NCI-H82 treated with DMSO at 0.1 percent for 48 hours (cell line): ENCODE measurements around the gene GPC6.
"Not testable (repeated sequence)": the region's sequence is repeated elsewhere in the genome, so short reads cannot be mapped to it uniquely, and the experiment has no call there.

Source experiments
- DNase-seq: peaks from one replicate; lab custom pipeline; 2025; ENCODE audit not compliant: unreplicated experiment; lab: John Stamatoyannopoulos, UW

Gene GPC6

DNA sequence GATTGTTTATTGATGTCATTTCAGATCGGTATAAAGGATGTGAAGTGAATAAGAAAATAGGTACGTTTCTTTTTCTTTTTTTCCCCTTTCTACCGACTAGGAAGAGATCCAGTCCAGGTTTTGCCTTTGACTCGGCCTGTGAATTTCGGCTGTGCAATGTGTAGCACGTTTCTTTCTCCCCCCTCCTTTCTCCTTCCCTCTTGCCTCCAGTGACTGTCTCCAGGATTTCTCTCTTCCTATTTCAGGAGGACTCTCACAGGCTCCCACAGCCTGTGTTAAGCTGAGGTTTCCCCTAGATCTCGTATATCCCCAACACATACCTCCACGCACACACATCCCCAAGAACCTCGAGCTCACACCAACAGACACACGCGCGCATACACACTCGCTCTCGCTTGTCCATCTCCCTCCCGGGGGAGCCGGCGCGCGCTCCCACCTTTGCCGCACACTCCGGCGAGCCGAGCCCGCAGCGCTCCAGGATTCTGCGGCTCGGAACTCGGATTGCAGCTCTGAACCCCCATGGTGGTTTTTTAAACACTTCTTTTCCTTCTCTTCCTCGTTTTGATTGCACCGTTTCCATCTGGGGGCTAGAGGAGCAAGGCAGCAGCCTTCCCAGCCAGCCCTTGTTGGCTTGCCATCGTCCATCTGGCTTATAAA is at the start of gene GPC6:
GPC6 (plus strand) TSS at position 185 of the 657 bp plus-strand sequence.
- peak; percentile 99 for DNase-seq

GRCh38 chr13:93180356-93180969 is 46.1 kb upstream of the GPC6 start:
- peak; percentile 31 for DNase-seq

DNA sequence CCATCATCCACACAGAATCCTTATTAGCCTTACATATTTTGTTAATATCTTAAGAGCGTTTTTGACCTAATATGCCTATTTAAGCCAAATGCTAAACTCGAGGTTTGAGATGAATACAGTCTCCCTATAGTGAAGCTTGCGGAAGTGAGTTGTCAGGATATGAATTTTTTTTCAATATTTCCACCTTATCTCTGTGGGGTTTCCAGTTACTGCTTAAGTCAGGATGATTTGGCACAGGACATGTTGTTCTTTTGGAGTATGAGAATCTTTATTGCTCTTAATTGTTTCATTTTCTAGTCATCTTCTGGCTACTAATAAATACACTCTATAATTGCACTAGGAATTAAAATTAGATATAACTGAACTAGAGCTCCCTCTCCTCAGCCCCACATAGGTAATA is 44.2 kb upstream of the GPC6 start:
- DNase-seq, result no peak

DNA sequence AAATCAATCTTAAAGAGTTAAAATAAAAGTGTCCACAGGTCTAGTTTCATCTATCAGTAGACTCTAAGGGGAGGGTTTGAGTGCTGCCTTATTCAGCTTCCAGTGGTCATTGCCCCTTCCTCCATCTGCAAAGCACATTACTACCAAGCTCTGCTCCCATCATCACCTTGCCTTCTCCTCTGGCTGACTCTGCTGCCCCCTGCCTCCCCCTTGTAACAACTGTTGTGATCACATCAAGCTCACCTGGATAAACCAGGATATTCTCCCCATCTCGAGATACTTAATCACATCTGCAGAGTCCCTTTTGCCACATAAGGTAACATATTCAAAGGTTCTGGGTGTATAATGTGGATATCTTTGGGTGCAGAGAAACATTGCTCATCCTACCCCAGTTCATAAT is 43.3 kb upstream of the GPC6 start:
- DNase-seq, result no peak

DNA sequence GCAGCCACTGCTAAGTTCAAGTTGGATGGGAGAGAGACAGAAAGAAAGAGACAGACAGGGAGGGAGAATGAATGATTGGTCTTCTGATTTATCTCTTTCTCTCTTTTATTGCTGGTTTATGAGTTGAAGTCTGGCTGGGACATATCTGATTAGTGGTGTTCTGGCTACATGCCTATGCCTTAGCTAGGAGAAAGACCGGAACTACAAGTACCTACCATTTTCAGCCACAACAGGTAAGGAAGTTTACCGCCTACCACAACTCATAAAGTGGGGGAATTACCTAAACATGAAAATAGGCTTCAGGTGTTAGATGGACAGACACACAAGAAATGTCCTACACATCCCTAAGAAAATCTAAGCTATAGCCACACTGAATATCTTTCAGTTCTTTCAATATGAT is 36.6 kb upstream of the GPC6 start:
- DNase-seq, result peak; percentile 29

- no peak for DNase-seq
Observed at GRCh38 chr13:93193682-93194081, 32.9 kb upstream of the GPC6 start.

DNA sequence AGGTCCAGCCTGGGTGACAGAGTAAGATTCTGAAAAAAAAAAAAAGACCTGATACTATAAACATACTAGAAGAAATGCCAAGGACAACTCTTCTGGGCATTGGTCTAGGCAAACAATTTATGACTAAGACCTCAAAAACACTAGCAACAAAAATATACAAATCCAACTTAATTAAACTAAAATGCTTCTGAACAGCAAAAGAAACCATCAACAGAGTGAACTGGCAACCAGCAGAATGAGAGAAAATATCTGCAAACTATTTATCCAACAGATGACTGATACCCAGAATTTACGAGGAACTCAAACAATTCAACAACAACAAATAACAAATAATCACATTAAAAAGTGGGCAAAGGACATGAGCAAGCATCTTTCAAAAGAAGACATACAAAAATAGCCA is 26.8 kb upstream of the GPC6 start:
- no peak for DNase-seq

- DNase-seq, result no peak
Observed at GRCh38 chr13:93200626-93201025, 26.0 kb upstream of the GPC6 start.

- no peak for DNase-seq
Observed at GRCh38 chr13:93201992-93202558, 24.5 kb upstream of the GPC6 start.

GRCh38 chr13:93206778-93207392 is 19.7 kb upstream of the GPC6 start:
- not testable (repeated sequence) for DNase-seq

DNA sequence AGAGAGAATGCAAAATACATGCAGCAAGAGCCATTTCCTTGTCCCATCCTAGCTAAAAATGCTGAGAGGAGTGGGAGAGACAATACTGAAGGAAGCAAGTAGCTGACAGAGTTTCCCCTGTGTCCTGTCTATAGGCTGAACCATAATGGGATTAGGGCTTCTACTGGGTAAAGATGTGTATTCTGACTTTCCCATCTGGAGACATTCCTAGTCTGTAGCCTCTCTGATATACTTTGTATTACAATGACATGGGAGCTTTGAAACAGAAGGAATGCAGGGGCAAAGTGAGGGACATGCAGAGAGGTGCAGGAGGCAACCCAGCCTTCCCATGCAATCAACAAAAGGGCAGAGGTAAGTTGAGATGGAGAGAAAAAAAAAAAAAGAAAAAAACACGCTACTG is 10.5 kb upstream of the GPC6 start:
- peak; percentile 95 for DNase-seq

GRCh38 chr13:93217721-93218261 is 8.8 kb upstream of the GPC6 start:
- no peak for DNase-seq

- DNase-seq, result no peak
Observed at GRCh38 chr13:93218583-93218982, 8.0 kb upstream of the GPC6 start.

DNA sequence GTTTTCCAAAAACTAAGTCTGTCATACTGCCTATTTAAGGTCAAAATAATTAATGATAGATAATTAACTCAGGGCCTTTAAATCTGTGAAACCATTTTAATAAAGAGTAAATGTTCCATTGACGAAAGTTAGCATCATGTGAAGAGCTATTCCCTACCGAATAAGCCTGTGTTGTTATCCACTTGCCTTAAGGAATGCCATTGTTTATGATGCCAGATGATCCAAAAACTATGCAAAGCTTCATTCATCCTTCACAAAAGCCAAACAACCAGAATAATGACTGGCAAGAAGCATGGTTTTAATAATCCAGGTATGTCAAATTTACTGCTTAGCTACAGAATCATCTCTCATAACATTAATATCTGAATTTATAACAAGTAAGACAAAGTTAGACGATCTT is 6.5 kb upstream of the GPC6 start:
- no peak for DNase-seq

- DNase-seq, result no peak
Observed at GRCh38 chr13:93222976-93223375, 3.6 kb upstream of the GPC6 start.

- DNase-seq, result no peak
Observed at GRCh38 chr13:93224535-93224934, 2.1 kb upstream of the GPC6 start.

- DNase-seq, result no peak
Observed at GRCh38 chr13:93225610-93226009, 997 bp upstream of the GPC6 start.

DNA sequence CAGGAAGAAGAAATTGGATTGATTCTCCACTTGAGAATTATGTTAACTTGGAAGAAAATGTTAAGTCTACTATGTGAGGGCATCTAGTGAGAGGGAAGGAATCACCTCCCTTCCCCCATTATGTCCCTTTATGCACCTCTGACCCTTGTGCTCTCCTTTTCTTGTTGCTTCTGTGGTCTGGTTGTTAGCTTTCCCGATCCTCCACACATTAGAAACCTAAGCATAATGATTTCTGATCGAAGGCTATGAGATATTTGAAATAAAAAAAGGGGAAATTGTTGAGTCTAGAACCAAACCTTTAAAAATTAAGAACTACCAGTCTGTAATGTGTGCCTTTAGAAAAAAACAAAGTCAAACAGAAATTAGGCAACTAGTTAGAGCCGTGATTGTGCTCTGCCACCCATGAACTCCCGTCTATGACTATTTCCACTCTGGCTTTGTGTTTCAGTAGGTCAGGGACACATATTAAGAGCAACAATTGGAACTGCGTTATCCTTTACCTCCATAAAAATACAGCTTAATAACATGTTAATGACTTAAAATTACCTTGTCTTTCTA is 463 bp upstream of the GPC6 start:
- DNase-seq, result peak; percentile 79

DNA sequence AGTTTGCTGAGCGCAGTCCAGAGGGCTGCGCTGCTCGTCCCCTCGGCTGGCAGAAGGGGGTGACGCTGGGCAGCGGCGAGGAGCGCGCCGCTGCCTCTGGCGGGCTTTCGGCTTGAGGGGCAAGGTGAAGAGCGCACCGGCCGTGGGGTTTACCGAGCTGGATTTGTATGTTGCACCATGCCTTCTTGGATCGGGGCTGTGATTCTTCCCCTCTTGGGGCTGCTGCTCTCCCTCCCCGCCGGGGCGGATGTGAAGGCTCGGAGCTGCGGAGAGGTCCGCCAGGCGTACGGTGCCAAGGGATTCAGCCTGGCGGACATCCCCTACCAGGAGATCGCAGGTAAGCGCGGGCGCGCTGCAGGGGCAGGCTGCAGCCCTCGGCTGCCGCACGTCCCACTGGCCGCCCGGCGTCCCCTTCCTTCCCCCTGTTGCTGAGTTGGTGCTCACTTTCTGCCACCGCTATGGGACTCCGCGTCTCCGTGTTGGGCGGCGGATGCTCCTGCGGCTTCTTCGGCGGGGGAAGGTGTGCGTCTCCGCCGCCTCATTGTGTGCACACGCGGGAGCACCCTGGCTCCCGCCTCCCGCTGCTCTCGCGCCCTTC is 772 bp downstream of the GPC6 start:
- DNase-seq, result peak; percentile 62

GRCh38 chr13:93227878-93228642 is 1.5 kb downstream of the GPC6 start:
- DNase-seq, result peak; percentile 98

GRCh38 chr13:93228643-93228937 is 2.0 kb downstream of the GPC6 start:
- DNase-seq, result no peak
